GM18951 (cell line): ENCODE data around the gene FAF2.

Experiments used
- POLR2A ChIP-seq: IDR thresholded peaks from 4 replicates; pipeline ENCODE4 v1.6.1; 2011; ENCODE audit warnings: mild to moderate bottlenecking; ENCODE audit not compliant: insufficient read length, insufficient read depth; ENCODE audit errors: extremely low read depth
- in situ Hi-C: fragments of 300-500 bp; cut with MboI; formaldehyde crosslinking; loops from one replicate; pipeline ENCODE4 v1.12.0; 2022; ENCODE audit warnings: low sequenced_read_pairs, mixed read lengths, inconsistent platforms; ENCODE audit not compliant: unreplicated experiment

The FAF2 gene

DNA sequence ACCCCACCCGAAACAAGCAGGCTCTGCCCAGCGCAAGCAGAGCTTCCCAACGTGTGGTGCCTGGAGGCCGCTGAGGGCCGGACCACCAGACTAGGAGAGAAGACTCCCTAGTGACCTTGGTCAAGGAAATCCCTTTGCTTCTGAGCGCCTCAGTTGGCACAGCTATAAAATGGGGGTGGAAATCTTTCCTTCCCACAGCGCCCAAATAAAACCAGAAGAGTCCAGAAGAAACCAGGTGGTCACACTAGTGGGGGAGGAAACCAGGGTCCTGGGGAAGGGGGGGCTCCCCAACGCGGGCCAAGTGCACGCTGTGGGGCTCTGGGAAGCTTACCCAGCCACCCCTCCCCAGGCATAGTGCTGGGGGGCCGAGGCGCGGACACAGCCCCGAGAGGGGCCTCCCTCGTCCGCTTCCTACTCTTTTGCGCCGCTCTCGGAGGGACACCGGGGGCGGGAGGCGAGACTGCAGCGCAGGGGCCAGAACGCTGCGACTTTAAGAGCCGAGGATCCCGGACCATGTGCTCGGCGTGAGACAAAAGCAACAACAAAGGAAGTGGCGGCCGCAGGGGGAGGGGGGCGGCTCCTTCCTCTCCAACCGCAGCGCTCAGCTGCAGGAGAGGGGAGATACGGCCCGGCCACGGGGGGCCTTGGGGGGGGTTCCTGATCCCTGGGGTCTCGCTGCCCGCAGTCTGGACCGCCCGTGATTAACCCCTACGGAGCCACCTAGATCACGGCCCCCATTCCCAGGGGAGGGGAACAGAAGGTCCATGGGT lies 88.1 kb downstream of the FAF2 start:
- peak; percentile 43 for TF ChIP-seq POLR2A
- in situ Hi-C loops = no loop called here

DNA sequence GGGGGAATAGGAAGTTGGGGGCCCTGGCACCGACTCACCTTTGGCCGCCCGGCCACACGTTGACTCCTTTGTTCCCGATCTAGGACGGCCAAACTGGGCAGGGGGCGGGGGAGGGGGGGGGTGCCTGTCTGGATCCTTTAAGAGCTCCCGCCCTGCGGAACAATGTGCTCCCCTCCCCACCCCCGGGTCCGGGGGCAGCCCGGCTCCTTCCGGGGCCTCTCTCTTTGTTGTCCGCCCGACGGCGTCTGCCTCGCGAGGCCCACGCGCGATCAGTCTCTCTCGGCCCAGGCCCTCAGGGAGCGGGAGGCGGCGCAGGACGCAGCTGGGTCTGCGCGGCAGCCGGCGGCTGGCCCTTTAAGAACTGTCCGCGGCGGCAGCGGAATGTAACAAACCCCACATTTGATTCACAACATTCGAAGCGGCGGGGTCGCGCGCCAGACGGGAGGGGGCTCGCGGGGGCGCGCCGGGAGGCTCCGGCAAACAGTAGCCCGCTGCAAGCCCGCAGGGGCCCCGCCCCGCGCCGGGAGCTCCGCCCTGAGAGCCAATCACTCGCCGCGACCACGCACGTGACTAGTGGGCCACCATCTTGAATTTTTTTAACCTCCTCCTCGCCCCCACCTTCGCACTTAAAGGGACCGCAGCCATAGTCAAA lies 88.8 kb downstream of the FAF2 start, which contains the start of gene RNF44:
Gene RNF44 (minus strand): TSS at position 501 of the 652 bp plus-strand sequence. CDS start 4,930 bp downstream, outside the sequence.
- in situ Hi-C loops = no loop called here
- peak; percentile 46 for TF ChIP-seq POLR2A

DNA sequence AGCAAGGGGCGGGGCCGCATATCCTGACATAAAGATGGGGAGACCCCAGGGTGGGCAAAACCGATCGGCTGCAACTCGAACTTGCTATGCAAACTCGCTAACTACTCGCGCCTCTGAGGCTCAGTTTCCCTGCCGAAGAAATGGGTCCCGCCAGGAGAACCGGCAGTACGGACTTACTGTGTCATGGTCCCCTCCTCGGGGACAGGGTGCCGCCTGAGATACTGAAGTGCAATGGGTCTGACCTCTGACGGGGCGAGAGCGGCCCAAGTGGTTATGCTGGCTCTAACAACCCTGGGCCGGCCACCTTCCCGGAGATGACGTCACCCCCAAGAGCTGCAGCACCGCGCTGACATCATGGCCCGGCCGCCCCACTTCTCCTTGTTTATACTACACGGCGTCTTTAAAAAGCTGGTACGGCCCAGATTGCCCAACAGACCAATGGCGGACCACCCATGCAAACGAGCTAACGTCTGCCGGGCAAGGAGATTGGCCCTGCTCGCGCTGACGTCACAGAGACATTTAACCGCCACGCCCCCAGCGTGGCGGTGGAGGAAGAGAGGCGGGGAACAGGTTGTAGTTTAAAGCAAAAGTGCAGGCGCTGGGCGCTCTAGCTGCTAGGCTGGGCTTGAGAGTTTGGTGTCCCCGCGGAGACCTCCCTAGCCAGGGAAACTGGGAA lies 89.5 kb downstream of the FAF2 start:
- in situ Hi-C loops = no loop called here

DNA sequence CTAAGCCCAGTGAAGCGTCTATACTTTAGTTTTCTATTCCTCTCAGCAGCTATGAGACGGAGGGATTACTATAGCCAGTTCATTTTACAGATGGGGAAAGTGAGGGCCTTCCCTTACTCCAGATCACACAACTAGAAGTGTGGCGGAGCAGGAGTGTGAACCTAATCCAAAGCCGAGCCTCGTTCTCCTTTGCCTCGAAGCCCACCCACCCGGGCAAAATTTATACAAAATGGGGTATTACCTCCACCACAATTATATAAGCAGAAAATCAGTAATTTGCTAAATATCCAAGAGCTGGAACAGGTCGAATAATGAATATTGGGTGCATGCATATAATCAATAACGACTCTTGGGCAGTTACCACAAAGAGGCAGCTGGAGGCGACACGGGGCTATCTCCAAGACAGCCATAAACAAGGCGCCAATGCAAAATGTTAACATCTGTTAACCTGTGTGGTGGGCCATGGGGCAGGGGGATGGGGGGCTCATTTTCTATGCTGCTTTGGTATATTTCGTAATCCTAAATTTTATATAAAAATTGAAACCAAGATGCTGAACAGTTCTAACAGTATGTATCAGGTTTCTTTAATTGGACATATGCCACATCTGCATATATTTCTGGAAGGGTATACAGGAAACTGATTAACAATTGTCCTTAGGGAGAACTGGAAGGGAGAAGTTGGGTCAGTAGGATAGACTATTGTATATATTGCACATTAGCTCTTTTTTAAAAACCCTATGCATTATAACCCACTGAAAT lies 90.2 kb downstream of the FAF2 start:
- in situ Hi-C loops = no loop called here
- TF ChIP-seq POLR2A = no peak

More for the DNA sequence above, 89.5 kb downstream of the FAF2 start:
- TF ChIP-seq POLR2A = peak; percentile 18

DNA sequence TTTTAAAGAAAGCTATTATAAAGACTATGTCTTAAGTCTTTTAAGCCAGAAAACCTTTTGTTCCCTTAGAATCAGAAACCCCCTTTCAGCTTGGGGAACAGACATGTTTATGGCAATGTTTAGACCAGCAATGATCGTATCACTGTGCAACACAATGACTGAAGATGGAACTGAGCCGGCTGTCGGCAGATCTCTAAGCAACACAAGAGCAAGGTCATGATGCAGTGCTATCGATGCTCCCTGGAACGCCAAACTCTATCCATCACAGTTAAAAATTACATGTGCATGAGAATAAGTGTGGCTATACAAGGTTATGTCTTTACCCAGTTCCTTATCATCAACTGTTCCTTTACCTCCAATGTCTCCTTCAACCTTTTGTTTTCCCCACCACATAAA lies 90.8 kb downstream of the FAF2 start:
- in situ Hi-C loops = no loop called here
- TF ChIP-seq POLR2A = no peak

DNA sequence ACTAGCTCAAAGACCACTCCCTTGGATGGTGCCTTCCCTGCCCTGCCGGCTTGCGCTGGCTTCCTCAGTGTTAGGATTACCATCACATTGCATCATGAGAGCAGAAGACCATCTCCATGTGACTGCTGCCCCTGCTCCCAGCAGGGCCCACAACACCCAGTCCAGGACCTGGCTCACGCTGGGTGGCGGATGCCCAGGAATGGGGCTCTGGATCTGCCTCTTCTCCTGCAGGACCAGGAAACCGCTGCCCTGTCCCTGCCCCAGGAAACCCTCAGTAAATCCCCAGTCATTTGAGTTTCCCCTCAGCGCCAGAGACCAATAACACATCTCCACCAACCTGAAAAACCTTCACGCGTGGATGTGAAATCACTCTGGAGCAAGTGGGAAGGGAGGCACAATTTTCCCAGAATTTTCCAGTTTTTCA lies 92.3 kb downstream of the FAF2 start:
- no peak for TF ChIP-seq POLR2A
- in situ Hi-C loops = no loop called here

DNA sequence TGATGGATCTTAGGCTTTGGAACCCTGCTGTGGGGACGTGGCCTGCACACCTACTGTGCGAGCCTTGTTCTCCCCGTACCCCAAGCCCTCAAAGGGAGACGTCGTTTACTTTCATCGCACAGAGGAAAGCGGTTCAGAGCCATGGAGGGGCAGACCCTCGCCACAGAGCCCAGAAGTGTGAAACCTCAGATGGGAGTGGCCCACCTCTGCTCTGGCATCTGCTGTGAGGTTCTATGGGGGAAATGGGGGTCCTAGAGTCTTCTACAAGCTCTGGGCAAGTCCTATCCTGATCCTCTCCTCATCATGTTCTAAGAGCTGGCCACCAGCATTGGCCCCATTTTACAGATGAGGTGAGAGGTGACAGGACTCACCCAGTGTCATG lies 92.8 kb downstream of the FAF2 start:
- in situ Hi-C loops = no loop called here

DNA sequence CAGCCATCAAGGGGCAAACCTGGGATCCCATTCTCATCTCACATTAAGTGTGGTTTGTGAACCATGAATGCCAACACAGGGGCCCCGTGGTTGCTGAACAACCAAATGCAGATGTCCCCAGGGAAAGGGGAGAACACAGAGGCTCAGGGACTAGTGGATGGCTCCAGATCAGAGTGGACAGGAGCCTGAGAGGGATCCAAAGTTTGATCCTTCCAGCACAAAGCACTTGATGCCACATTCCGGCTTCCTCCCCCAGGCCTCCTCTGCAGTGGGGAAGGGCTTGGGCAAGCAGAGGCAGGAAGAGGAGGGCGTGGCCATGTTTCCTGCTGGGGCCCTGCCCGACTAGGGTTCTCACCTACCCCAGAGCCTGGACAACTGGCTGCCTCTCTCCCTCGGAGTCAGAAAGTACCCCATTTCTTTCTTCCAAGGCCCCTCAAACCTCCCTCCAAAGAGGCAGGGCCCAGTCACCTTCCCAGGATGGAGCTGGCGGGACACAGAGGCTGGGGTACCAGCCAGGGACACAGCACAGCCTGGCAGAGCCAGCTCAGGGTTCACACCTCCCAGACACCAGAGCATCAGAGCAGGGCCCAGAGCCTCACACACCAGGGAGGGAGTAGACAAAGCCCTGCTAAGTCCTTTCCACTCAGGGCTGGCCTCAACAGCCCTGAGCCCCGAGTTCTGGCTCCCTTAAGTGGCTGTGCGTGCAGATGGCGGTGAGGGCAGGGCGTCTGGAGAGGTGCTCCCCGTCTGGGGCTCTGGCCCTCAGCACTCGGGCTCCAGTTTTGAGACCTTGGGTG lies 93.4 kb downstream of the FAF2 start:
- no peak for TF ChIP-seq POLR2A
- in situ Hi-C loops = no loop called here

More for the DNA sequence above, 92.8 kb downstream of the FAF2 start:
- no peak for TF ChIP-seq POLR2A

DNA sequence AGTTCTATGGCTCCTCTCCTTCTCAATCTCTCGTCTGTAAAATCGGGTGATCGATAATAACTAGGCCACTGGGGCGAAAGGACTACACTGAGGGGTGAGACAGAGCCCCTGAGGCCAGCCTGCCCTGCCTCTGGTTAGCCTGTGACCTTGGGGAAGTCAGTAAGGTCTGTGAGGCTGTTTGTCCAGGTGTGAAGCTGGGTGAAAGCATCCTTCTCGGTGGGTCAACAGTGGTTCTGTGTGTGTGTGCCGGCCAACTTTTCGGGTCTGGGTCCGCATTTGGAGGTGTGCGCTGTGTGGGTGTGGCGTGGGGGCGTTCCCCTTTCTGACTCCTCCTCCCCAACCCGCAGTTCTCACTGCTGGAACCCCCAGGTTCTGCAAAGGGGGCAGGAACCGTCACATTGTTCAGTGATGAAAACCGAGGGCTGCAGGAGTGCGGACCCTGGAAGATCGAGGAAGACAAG lies 94.0 kb downstream of the FAF2 start:
- no peak for TF ChIP-seq POLR2A
- in situ Hi-C loops = no loop called here

DNA sequence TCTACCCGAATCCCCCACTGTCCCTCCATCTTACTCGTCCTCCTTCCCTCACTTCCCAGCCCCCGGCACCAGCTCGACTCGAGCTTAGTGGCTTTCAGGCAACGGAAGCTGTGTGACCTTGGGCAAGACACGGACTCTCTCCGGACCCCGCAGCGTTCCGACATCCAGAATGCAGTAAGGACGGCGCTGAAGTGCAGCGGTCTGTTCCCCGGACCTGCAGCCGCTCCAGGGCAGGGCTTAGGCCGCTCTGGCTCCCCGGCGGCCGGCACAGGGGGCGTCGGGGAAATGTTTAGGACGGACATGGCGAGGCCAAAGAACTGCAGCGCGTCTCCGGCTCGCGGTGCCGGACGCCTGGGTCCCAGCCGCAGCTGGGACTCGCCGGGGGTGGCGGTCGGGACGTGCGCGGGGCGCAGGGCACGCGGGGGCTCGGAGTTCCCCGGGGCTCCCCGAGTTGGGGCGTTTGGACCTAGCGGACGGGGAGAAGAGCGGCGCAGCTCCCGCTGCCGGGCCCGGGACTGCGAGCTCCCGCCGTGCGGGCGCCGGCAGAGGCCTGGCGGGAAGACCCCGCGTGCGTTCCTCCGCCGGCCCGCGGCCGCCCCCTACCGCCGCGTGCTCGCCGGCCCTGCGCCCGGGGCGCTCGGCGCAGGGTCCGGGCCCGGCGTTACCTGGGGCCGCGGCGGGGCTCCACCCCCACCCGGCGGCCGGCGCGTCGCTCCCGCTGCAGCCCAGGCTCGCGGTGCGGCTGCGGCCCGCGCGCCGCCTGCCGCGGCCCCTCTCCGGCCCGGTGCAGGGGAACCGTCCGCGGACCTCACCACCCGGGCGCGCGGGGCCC lies 94.6 kb downstream of the FAF2 start:
- in situ Hi-C loops = no loop called here
- no peak for TF ChIP-seq POLR2A

DNA sequence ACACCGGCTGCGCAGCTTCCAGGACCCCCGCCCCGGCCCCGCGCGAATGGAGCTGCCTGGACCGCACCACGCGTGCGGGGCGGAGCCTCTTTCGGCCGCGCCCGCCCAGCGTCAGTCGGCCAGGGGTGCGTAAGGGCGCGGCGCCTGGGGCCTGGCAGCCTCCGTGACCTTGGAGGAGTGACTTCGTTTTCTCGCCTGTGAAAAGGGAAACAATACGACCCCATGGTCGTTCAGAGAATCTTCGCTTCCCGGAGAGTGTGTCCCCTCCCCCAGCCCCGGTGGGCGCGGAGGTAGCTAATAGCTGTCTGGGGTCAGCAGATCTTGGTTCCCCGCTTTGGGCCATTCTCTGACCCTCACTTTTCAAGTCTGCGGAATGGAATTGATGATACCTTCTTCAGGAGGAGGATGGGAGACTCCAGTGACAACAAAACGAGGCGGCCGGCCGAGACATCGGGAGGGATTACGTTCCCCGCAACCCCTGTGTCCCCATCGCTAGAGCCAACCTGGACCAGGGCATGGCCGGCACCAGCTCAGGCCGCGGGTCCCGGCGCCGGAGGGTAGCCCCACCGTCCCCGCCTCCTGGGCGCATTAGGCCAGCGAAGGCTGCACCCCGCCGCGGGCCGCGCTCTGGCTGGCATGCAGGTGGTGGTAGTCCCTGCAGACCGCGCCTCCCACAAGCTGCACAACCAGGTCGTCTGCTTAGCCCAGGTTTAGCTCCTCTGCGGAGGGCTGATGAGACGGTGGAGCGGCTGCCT lies 95.4 kb downstream of the FAF2 start:
- in situ Hi-C loops = no loop called here
- TF ChIP-seq POLR2A = peak; percentile 65
